Colonic mucosa (tissue), 4 donors: Measurements from ENCODE around the gene MYOCD. TPM values are rescaled to one million over a fixed set of nuclear protein-coding genes. Genes with fewer than 3 reads are reported as not detected.

ENCODE experiments used
- DNase-seq: peaks from one replicate; pipeline ENCODE4 v3.0.0-alpha.2; 2020
- H3K27ac ChIP-seq: fragments of 200-600 bp; one replicate; pipeline ENCODE4 v1.8.0; 2021
- H3K27me3 ChIP-seq: fragments of 200-600 bp; one replicate; pipeline ENCODE4 v1.8.0; 2021
- H3K36me3 ChIP-seq: fragments of 200-600 bp; one replicate; pipeline ENCODE4 v1.8.0; 2021
- H3K4me1 ChIP-seq: fragments of 200-600 bp; one replicate; pipeline ENCODE4 v1.8.0; 2021; ENCODE audit warnings: mild to moderate bottlenecking
- H3K4me3 ChIP-seq: fragments of 200-600 bp; one replicate; pipeline ENCODE4 v1.8.0; 2021
- H3K9ac ChIP-seq, 2 donors: one replicate each; pipeline ENCODE4 v1.7.0; 2013; ENCODE audit warnings: control low read depth in 2 of 2, low read depth in 2 of 2, low read length in 2 of 2
- H3K9me3 ChIP-seq: fragments of 200-600 bp; one replicate; pipeline ENCODE4 v1.8.0; 2021
- intact Hi-C: fragments of 100-400 bp; cut with DNase I; formaldehyde crosslinking; loops from one replicate; pipeline ENCODE4 v1.14.1; 2022
- total RNA-seq, 2 donors: library from RNA; stranded (reverse); fragmentation: NEBNext Ultra II Directional in 1 of 2; extraction: Animal tissue kit (Norgen Biotek cat#: 25700) in 1 of 2; gene quantifications; one replicate each; pipeline ENCODE4 v1.2.1, GENCODE V29; 2021
- TF ChIP-seq, protein P1 (sequence below): fragments of 200-600 bp; IDR thresholded peaks from one replicate; pipeline ENCODE4 v1.8.0; 2022; ENCODE audit warnings: antibody characterized with exemption, mild to moderate bottlenecking
- donor health status: healthy.
- donor health status: DM: no; HTN: no; CAD: no.
- donor health status: DM: no; HTN: no; CAD: no.

Gene MYOCD
- total RNA-seq, 2 donors from 2014 or later = 1.1 to 20.5 TPM

GRCh38 chr17:12671906-12672305, 6.2 kb downstream of the MYOCD start:
- Histone ChIP-seq H3K9me3 (no peaks in the 10 kb centered on the region), H3K27ac (no peak overlapping the region), H3K4me3 (no peak overlapping the region), H3K36me3 (no peaks in the 10 kb centered on the region), H3K4me1 (no peaks in the 10 kb centered on the region), H3K9ac (no peak overlapping the region), H3K27me3 (no peaks in the 10 kb centered on the region)
- TF ChIP-seq, protein P1, sequence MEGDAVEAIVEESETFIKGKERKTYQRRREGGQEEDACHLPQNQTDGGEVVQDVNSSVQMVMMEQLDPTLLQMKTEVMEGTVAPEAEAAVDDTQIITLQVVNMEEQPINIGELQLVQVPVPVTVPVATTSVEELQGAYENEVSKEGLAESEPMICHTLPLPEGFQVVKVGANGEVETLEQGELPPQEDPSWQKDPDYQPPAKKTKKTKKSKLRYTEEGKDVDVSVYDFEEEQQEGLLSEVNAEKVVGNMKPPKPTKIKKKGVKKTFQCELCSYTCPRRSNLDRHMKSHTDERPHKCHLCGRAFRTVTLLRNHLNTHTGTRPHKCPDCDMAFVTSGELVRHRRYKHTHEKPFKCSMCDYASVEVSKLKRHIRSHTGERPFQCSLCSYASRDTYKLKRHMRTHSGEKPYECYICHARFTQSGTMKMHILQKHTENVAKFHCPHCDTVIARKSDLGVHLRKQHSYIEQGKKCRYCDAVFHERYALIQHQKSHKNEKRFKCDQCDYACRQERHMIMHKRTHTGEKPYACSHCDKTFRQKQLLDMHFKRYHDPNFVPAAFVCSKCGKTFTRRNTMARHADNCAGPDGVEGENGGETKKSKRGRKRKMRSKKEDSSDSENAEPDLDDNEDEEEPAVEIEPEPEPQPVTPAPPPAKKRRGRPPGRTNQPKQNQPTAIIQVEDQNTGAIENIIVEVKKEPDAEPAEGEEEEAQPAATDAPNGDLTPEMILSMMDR = no peak
- DNase-seq = no peak
- intact Hi-C loops = loop anchor here (5.0 kb wide), 1 partner anchor 70 kb away; no protein-coding TSS in a partner anchor

GRCh38 chr17:12672947-12673346, 7.3 kb downstream of the MYOCD start:
- H3K9me3 ChIP-seq = no peaks in the 10 kb centered on the region
- TF ChIP-seq, protein P1 = no peak
- H3K27ac ChIP-seq = peak overlapping the region; percentile 18
- no peaks in the 10 kb centered on the region for H3K4me1 ChIP-seq
- H3K9ac ChIP-seq = no peak overlapping the region
- no peak overlapping the region for H3K4me3 ChIP-seq
- H3K36me3 ChIP-seq = no peaks in the 10 kb centered on the region
- H3K27me3 ChIP-seq = no peaks in the 10 kb centered on the region
- intact Hi-C loops = loop anchor here (5.0 kb wide), 1 partner anchor 69 kb away; no protein-coding TSS in a partner anchor
- no peak for DNase-seq

- Histone ChIP-seq H3K9me3 (no peaks in the 10 kb centered on the region), H3K27ac (no peak overlapping the region), H3K9ac (no peak overlapping the region), H3K27me3 (no peaks in the 10 kb centered on the region), H3K4me1 (no peaks in the 10 kb centered on the region), H3K4me3 (no peak overlapping the region), H3K36me3 (no peaks in the 10 kb centered on the region)
- intact Hi-C loops = loop anchor here (5.0 kb wide), 1 partner anchor 69 kb away; no protein-coding TSS in a partner anchor
- DNase-seq = no peak
- TF ChIP-seq, protein P1 = no peak
These were observed 8.1 kb downstream of the MYOCD start for GRCh38 chr17:12673788-12674187.

DNA sequence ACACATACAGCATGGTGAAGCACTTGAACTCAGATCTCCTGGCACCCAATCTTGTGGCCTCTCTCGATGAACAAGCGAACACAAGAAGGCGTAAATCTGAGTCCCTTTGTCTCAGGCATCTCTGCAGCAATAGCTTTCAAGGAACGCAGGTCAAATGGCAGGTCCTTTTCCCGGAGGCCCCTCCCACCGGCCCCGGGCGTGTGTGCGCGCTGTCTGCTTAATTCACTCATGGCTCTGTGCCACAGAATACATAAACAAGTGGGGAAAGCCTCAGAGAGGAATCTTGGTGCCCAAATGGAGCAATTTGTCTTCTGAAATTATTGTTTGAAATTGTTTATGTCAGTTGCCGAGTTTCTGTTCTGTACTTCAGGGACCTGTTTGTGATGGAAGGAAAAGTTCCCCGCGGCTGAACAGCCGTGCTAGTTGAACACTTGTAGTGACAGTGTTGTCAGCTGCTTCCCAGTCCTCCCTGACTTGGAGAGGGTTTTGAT, 14.8 kb downstream of the MYOCD start:
- no peak for DNase-seq
- no peaks in the 10 kb centered on the region for H3K27me3 ChIP-seq
- H3K9me3 ChIP-seq = no peaks in the 10 kb centered on the region
- peak overlapping the region; percentile 9 for H3K27ac ChIP-seq
- H3K4me1 ChIP-seq = no peaks in the 10 kb centered on the region
- TF ChIP-seq, protein P1 = no peak
- no peak overlapping the region for H3K9ac ChIP-seq
- H3K4me3 ChIP-seq = no peak overlapping the region
- intact Hi-C loops = no loop called here
- H3K36me3 ChIP-seq = no peaks in the 10 kb centered on the region

DNA sequence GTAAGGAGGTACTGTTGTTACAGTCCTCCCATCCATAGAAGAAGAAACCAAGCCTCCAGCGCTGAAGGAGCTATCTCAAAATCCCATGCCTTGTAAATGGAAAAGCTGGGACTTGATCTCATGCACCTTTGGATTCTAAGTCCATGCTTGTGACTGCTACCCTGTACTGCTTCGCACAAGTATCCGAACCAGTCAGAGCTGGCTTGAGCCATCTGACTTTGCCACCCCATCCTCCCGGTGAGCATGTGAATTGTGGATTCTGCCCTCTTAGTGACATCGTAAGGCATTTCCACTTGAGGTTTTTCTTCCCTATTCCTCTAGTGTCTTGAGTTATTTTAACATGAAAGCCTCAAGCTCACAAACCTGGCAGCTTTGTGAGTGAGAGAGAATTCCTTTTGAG, 15.3 kb downstream of the MYOCD start:
- DNase-seq = no peak
- no peaks in the 10 kb centered on the region for H3K9me3 ChIP-seq
- H3K27ac ChIP-seq = peak overlapping the region; percentile 9
- no peaks in the 10 kb centered on the region for H3K27me3 ChIP-seq
- no peaks in the 10 kb centered on the region for H3K4me1 ChIP-seq
- TF ChIP-seq, protein P1 = no peak
- no peak overlapping the region for H3K4me3 ChIP-seq
- intact Hi-C loops = no loop called here
- H3K9ac ChIP-seq = no peak overlapping the region
- H3K36me3 ChIP-seq = no peaks in the 10 kb centered on the region
